Measurements from ENCODE around the gene GNG2. TPM values are rescaled to one million over a fixed set of nuclear protein-coding genes. Genes with fewer than 3 reads are reported as not detected.

The GNG2 gene
- total and polyA plus RNA-seq, 9 of the 15 experiments (the other 6 are each of a cell fraction or from before 2014, with no cell fraction given): 0.18 TPM; not detected in 8

DNA sequence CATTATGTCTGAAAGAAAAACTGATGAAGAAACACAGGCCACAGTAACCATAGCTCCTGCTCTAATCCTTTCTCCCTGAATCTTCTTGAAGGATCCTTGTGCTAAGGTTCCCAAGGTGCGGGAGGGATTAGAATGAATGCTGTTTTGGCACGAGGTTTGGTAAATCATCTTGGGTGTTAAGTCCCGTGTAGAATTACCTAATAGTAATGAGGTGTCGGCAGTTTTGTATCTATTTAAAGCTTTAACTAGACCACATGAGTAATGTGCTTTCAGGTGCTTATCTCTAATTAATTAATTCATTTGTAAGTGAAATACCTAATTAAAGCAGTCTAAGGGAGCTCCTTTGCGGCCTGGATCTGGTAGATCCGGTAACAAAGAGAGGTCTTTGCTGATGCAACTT, 53.9 kb downstream of the GNG2 start:
- Histone ChIP-seq H3K9me3 (replicated peaks; ENCODE audit: control insufficient read depth, insufficient read depth, low read depth, low read length) (no peaks in the 10 kb centered on the region), H3K4me3 (no peak overlapping the region), H2AFZ (ENCODE audit: low read depth, low read length) (no peak overlapping the region), H3K9me1 (ENCODE audit: control insufficient read depth, insufficient read depth, low read length) (no peaks in the 10 kb centered on the region), H3K27me3 (ENCODE audit: control insufficient read depth in 2 of 2, insufficient read depth in 2 of 2, low read length in 2 of 2) (no peaks in the 10 kb centered on the region; a peak in 2 of 5 replicates), H3K79me2 (ENCODE audit: control insufficient read depth, insufficient read depth, low read length) (no peaks in the 10 kb centered on the region), H3K27ac (ENCODE audit: extremely low read depth, low read depth, low read length) (no peak overlapping the region), H3K4me1 (replicated peaks in 1 of 2; ENCODE audit: control insufficient read depth in 2 of 2, insufficient read depth in 2 of 2, low read length in 2 of 2) (no peaks in the 10 kb centered on the region), H3K4me2 (ENCODE audit: insufficient read depth, low read length) (no peak overlapping the region), H4K20me1 (replicated peaks; ENCODE audit: control insufficient read depth, insufficient read depth, low read length) (no peaks in the 10 kb centered on the region), H3K9ac (ENCODE audit: insufficient read depth in 1 of 2, low read depth in 2 of 2, low read length in 2 of 2) (no peak overlapping the region), H3K36me3 (ENCODE audit: control insufficient read depth, insufficient read depth, low read length) (no peaks in the 10 kb centered on the region)
- no peak for FAIRE-seq
- intact Hi-C loops (cut with micrococcal nuclease) (no loop called here), in situ Hi-C loops (cut with MboI) (no loop called here)
- no peak for ATAC-seq
- WGBS (ENCODE audit: insufficient coverage, low coverage, missing lambda C conversion rate): 2% methylated on average over 6 of the region's 6 CpGs
- ChIA-PET CTCF (ENCODE audit: low intra/inter-chr PET ratio) (no interaction called here), POLR2A (interaction anchor here (0.6 kb wide), 1 partner anchor 207 kb away, joined by 3 read pairs; no protein-coding TSS in a partner anchor)
- no peak for DNase-seq (ENCODE audit: extremely low read depth in 1 of 4, low spot score in 3 of 4)
- no TSS peak for BruUV-seq (replicated peaks)
- no peak for TF ChIP-seq ZNF184 (CRISPR knock-in tag; IDR thresholded peaks at IDR 0.05)
- TF ChIP-seq ZNF316 (IDR thresholded peaks at IDR 0.05): peak; percentile 36; the same call in 1 of the 2 replicates

DNA sequence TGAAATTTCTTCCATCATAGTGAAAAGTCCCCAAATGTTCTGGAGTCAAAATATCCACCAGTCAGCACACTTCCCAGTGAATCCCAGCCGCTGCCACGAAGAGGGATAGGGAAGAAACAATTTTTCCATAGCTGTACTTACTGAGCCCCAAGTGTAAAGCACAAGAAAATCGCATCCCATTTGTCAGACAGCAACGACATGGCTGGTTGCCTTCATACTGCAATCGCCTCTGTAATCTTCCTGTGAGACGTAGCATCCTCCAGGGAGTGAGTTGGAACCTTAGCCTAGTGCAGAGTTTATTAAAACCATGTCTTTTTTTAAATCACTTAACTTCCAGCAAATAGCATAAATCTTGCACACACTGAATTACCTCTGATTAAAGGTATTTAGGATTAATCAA, 56.8 kb downstream of the GNG2 start:
- no peak overlapping the region for H3K9ac ChIP-seq (ENCODE audit: insufficient read depth in 1 of 2, low read depth in 2 of 2, low read length in 2 of 2)
- intact Hi-C loops (cut with micrococcal nuclease) (no loop called here), in situ Hi-C loops (cut with MboI) (no loop called here)
- WGBS (ENCODE audit: insufficient coverage, low coverage, missing lambda C conversion rate): 0% methylated on average over 4 of the region's 6 CpGs
- no TSS peak for BruUV-seq (replicated peaks)
- ChIA-PET CTCF (ENCODE audit: low intra/inter-chr PET ratio) (no interaction called here), POLR2A (no interaction called here)
- no peak overlapping the region for H3K27ac ChIP-seq (ENCODE audit: extremely low read depth, low read depth, low read length)
- no peaks in the 10 kb centered on the region for H3K9me1 ChIP-seq (ENCODE audit: control insufficient read depth, insufficient read depth, low read length)
- H3K4me1 ChIP-seq (replicated peaks in 1 of 2; ENCODE audit: control insufficient read depth in 2 of 2, insufficient read depth in 2 of 2, low read length in 2 of 2): no peaks in the 10 kb centered on the region
- no peak overlapping the region for H3K4me3 ChIP-seq
- no peaks in the 10 kb centered on the region; a peak in 2 of 5 replicates for H3K27me3 ChIP-seq (ENCODE audit: control insufficient read depth in 2 of 2, insufficient read depth in 2 of 2, low read length in 2 of 2)
- H3K36me3 ChIP-seq (ENCODE audit: control insufficient read depth, insufficient read depth, low read length): no peaks in the 10 kb centered on the region
- DNase-seq (ENCODE audit: extremely low read depth in 1 of 4, low spot score in 3 of 4): no peak
- no peak for ATAC-seq
- H3K4me2 ChIP-seq (ENCODE audit: insufficient read depth, low read length): no peak overlapping the region
- H4K20me1 ChIP-seq (replicated peaks; ENCODE audit: control insufficient read depth, insufficient read depth, low read length): no peaks in the 10 kb centered on the region
- H3K9me3 ChIP-seq (replicated peaks; ENCODE audit: control insufficient read depth, insufficient read depth, low read depth, low read length): no peaks in the 10 kb centered on the region
- no peaks in the 10 kb centered on the region for H3K79me2 ChIP-seq (ENCODE audit: control insufficient read depth, insufficient read depth, low read length)
- no peak for FAIRE-seq
- H2AFZ ChIP-seq (ENCODE audit: low read depth, low read length): no peak overlapping the region
- TF ChIP-seq ZNF316 (IDR thresholded peaks at IDR 0.05): no peak
- no peak for TF ChIP-seq COPS2 (conservative IDR thresholded peaks at IDR 0.05)
- TF ChIP-seq PATZ1 (CRISPR knock-in tag; IDR thresholded peaks at IDR 0.05; ENCODE audit: borderline replicate concordance): no peak
- TF ChIP-seq, protein P1, sequence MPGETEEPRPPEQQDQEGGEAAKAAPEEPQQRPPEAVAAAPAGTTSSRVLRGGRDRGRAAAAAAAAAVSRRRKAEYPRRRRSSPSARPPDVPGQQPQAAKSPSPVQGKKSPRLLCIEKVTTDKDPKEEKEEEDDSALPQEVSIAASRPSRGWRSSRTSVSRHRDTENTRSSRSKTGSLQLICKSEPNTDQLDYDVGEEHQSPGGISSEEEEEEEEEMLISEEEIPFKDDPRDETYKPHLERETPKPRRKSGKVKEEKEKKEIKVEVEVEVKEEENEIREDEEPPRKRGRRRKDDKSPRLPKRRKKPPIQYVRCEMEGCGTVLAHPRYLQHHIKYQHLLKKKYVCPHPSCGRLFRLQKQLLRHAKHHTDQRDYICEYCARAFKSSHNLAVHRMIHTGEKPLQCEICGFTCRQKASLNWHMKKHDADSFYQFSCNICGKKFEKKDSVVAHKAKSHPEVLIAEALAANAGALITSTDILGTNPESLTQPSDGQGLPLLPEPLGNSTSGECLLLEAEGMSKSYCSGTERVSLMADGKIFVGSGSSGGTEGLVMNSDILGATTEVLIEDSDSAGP (CRISPR knock-in tag; IDR thresholded peaks at IDR 0.05): no peak
- no peak for TF ChIP-seq NFXL1 (CRISPR knock-in tag; IDR thresholded peaks at IDR 0.05)
- no peak for TF ChIP-seq CREM (IDR thresholded peaks at IDR 0.05; ENCODE audit: low read depth)
- TF ChIP-seq OTX1 (CRISPR knock-in tag; IDR thresholded peaks at IDR 0.05): no peak
- TF ChIP-seq ZC3H11A (IDR thresholded peaks at IDR 0.05; ENCODE audit: low read depth, low read length): no peak
- no peak for TF ChIP-seq SMAD2 (IDR thresholded peaks at IDR 0.05; ENCODE audit: low read depth, low read length)
- no peak for TF ChIP-seq ZNF561 (CRISPR knock-in tag; conservative IDR thresholded peaks at IDR 0.05)
- no peak for TF ChIP-seq ZBTB12 (CRISPR knock-in tag; IDR thresholded peaks at IDR 0.05)
